G401.6 (cell line): ENCODE data around the gene POLL.
"Not testable (repeated sequence)": the region's sequence is repeated elsewhere in the genome, so short reads cannot be mapped to it uniquely, and the experiment has no call there.

Experiments used
- FAIRE-seq: peaks from 2 replicates; lab custom pipeline; 2012; peaks lifted over from hg19 to GRCh38; lab: Jason Lieb, UNC

The POLL gene

GRCh38 chr10:101587725-101588653, at the start of gene POLL, which contains the start of gene DPCD:
TSS of gene POLL (minus strand) at chr10:101588257. CDS start at chr10:101587360, 897 bp downstream.
TSS of gene DPCD (plus strand) at chr10:101588321. CDS start at chr10:101588337, 16 bp downstream.
- peak; percentile 97 for FAIRE-seq

GRCh38 chr10:101633510-101633909, 45.5 kb upstream of the POLL start:
- FAIRE-seq = not testable (repeated sequence)

- FAIRE-seq = no peak
These were observed 43.9 kb upstream of the POLL start for GRCh38 chr10:101631821-101632475.

GRCh38 chr10:101630633-101630920, 42.5 kb upstream of the POLL start:
- FAIRE-seq = no peak

- FAIRE-seq = no peak
These were observed 42.0 kb upstream of the POLL start for GRCh38 chr10:101629837-101630632.

- FAIRE-seq = no peak
These were observed 37.9 kb upstream of the POLL start for GRCh38 chr10:101625821-101626412.

- no peak for FAIRE-seq
These were observed 36.6 kb upstream of the POLL start for GRCh38 chr10:101624526-101625102.

- no peak for FAIRE-seq
These were observed 35.5 kb upstream of the POLL start for GRCh38 chr10:101623528-101623927.

- FAIRE-seq = no peak
These were observed 31.9 kb upstream of the POLL start for GRCh38 chr10:101619983-101620382.

GRCh38 chr10:101618871-101619270, 30.8 kb upstream of the POLL start:
- FAIRE-seq = no peak

GRCh38 chr10:101617824-101618568, 29.9 kb upstream of the POLL start:
- FAIRE-seq = no peak

GRCh38 chr10:101617102-101617823, 29.2 kb upstream of the POLL start:
- FAIRE-seq = no peak

GRCh38 chr10:101616415-101617101, 28.5 kb upstream of the POLL start:
- FAIRE-seq = no peak

- no peak for FAIRE-seq
These were observed 27.6 kb upstream of the POLL start for GRCh38 chr10:101615525-101616116.

- no peak for FAIRE-seq
These were observed 26.8 kb upstream of the POLL start for GRCh38 chr10:101614663-101615524.

GRCh38 chr10:101613646-101614045, 25.6 kb upstream of the POLL start:
- no peak for FAIRE-seq

- FAIRE-seq = no peak
These were observed 24.8 kb upstream of the POLL start for GRCh38 chr10:101612872-101613271.

GRCh38 chr10:101612086-101612485, 24.0 kb upstream of the POLL start:
- FAIRE-seq = no peak
